HG03432 (cell line): Measurements from ENCODE around the gene TEX264.
"Not testable (repeated sequence)": the region's sequence is repeated elsewhere in the genome, so short reads cannot be mapped to it uniquely, and the experiment has no call there.

Experiments used
- ATAC-seq: cut with Tn5 transposase; IDR thresholded peaks from one replicate; pipeline ENCODE4 v1.9.1; 2021; ENCODE audit warnings: mild to moderate bottlenecking, moderate library complexity; ENCODE audit not compliant: unreplicated experiment

The TEX264 gene

GRCh38 chr3:51712963-51713362, 41.9 kb downstream of the TEX264 start:
- ATAC-seq = no peak

- no peak for ATAC-seq
Measured at GRCh38 chr3:51715231-51715976, 44.4 kb downstream of the TEX264 start.

DNA sequence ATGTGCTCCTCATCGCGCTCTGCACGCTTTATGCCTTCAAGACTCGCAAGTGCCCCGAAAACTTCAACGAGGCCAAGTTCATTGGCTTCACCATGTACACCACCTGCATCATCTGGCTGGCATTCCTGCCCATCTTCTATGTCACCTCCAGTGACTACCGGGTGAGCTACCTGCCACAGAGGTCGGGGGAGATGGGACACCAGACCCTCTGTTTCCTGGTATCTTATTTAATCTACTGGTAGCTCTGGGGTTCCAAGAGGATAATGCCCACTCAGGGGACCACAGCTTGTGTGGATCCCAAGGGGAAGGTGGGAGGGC, 44.9 kb downstream of the TEX264 start:
- no peak for ATAC-seq

DNA sequence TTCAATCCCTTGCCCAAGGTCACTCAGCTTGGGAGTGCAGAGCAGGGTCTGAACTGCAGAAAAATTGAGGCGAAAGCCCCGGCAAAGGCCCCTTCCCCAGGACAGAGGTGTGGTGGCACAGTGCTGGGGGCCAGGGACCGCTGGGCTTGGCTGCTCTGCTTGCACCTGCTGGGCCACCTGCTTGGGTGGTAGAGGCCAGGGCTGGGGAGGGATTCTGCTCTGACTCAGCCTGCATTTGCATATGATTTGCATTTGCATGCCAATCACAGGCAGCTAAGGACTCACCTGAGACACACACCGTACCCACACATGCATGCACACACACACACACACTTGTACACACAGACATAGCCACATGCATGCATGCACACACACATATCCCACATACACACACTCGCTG, 45.8 kb downstream of the TEX264 start:
- no peak for ATAC-seq

DNA sequence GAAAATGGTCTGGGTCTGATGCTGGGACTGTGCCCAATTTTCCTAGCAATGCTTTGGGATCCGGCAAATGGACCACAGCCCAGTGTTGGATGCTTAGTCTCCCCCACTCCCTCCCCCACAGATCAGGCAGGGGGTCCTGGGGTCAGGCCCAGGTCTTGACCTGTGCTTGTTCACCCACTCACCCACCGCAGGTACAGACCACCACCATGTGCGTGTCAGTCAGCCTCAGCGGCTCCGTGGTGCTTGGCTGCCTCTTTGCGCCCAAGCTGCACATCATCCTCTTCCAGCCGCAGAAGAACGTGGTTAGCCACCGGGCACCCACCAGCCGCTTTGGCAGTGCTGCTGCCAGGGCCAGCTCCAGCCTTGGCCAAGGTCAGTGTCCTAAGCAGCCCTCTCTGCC, 46.4 kb downstream of the TEX264 start:
- no peak for ATAC-seq

DNA sequence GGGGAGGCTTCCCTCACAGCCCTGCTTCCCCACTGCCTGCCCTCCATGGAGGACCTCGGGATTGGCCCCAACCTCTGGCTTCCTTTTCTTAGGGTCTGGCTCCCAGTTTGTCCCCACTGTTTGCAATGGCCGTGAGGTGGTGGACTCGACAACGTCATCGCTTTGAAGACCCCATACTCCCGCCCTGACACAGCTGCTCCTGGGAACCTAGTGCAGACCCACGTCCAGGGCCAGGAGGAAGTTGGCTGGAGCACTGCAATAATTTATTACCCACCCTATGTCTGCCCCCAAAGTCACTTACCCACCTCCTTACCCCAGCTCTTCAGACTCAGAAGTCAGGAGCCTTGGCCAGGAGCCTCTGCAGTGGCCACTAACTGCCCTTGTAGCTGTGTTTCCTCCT, 46.9 kb downstream of the TEX264 start:
- no peak for ATAC-seq

DNA sequence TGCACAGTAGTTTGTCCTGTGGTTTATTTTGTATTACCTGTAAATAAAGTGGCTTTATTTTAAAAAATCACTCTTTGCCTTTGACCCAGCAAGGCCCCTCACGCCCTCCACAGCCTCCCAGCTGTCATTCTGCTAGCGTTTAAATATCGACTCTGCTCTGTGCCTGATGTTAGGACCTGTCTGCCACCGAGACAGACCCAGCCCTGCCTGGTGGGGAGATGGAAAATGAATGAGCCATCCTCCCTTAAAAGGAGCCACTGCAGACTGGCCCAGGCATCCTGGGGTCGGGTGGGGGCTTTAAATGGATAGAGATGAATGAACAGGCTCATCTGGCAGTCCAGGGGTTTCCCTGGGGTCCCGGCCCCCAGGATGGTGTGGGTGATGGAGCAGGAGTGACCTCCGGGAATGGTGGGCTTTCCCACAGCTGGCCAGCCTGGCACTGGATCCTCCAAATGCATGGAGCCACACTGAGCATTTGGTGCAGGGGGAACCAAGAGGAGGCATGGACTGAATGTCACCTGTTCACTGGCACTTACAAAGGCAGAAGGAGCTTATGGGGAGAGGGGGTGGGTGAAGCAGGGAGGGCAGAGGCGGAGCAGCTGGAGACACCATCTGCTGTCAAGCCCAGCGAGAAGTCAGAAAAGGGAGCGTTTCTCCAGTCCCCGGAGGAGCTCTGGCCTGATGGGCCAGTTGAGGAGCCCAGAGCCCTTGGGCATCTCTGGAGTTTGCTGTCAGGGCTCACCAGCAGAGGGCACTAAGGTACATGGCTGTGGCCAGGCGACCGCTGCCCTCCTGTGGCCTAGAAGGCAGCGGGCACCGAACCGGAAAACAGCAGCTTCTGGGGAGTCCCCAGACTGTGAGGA, 47.7 kb downstream of the TEX264 start:
- ATAC-seq = no peak

DNA sequence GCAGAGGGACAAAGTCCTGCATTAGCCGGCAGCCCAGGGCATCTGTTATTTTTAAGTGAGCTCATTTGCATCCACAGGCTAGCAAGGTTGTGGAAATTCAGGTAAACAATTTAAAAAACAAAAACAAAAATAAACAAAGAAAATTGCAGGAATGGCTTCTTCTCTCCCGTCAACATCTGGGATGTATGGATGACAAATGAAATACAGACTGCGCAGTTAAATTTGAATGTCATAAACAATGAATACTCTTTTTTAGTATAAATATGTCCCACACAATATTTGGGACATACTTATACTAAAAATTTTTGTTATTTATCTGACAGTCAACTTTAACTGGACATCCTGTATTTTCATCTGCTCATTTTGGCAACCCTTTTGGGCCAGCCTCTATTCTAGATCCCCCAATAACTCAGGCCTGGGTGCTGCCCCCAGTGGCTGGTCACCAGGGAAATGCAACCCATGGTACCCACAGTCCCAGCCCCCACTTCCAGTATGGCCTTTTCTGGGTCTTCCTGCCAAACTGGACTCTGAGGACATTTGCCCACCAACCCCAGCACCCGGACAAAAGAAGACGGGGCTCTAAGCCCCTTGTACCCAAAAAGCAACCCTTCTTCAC, 48.5 kb downstream of the TEX264 start:
- no peak for ATAC-seq

GRCh38 chr3:51720292-51721061, 49.4 kb downstream of the TEX264 start:
- ATAC-seq = no peak

DNA sequence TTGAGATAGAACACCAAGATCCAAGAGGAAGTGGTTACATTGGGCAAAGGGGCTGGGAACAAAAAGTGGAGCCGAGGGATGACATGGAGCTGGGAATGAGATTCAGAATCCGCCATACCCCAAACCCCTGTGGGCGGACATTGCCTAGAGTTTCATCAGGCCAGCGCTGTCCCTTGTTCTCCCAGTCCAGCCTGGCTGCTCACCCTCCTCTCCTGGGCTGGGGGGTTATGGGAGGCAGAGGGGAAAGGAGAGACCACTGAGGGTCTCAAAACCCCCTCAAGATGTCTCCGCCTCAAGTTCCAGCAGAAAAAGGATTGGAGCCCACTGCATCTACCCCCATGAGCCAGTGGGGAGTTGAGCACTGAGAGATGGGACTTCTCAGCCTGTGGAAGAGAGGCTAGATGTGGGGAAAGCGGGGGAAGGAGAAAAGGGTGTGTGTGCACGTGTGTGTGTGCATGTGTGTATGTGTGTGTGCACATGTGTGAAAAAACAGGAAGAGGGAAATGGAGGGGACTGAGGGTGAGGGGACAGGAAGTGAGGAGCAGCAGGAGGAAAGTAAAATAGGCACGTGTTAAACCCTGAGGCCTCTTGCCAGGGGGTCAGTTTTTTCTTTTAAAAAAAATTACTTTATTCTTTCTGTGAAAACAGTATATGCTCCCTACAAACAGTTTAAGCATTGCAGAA, 50.2 kb downstream of the TEX264 start:
- ATAC-seq = no peak

GRCh38 chr3:51722362-51722761, 51.3 kb downstream of the TEX264 start:
- no peak for ATAC-seq

- no peak for ATAC-seq
Measured at GRCh38 chr3:51727500-51727899, 56.4 kb downstream of the TEX264 start.

GRCh38 chr3:51729042-51729633, 58.1 kb downstream of the TEX264 start:
- ATAC-seq = no peak

DNA sequence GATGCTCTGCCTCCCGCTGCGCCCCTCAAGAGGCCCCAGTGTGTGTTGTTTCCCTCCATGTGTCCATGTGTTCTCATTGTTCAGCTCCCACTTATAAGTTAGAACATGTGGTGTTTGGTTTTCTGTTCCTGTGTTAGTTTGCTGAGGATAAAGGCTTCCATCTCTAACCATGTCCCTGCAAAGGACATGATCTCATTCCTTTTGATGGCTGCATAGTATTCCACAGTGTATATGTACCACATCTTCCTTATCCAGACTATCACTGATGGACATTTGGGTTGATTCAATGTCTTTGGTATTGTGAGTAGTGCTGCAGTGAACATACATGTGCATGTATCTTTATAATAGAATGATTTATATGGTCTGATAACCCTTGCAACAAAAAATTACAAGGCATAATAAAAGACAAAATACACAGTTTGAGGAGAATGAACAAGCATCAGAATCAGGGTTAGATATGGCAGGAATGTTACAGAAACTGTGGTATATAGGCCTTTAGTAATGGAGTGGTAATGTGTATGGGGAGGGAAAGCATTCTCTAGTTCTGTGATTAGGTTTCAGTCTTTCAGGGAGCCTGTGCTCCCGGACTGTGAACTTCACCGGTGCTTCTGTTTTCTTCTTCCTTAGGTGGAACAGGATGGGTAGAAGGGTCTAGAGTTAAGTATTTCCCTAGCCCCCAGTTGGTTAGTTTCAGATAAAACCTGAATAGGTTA, 63.0 kb downstream of the TEX264 start:
- no peak for ATAC-seq

GRCh38 chr3:51734572-51734907, 63.5 kb downstream of the TEX264 start:
- no peak for ATAC-seq

DNA sequence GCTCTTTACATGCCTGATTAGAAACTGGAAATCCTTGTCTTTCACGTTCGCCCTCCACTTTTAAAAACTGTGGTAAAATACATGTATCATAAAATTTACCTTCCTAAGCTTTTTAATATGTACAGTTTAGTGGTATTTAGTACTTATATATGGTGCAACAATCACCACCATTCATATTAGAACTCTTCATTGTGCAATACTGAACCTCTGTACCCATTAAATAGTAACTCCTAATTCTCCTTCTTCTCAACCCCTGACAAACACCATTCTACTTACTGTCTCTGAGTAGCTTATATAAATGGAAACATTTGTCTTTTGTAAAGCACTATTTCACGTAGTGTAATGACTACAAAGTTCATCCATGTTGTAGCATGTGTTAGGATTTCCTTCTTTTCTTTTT, 64.0 kb downstream of the TEX264 start:
- ATAC-seq = no peak

GRCh38 chr3:51735950-51736349, 64.9 kb downstream of the TEX264 start:
- ATAC-seq = no peak

GRCh38 chr3:51739110-51739509, 68.1 kb downstream of the TEX264 start:
- no peak for ATAC-seq

- not testable (repeated sequence) for ATAC-seq
Measured at GRCh38 chr3:51742320-51742719, 71.3 kb downstream of the TEX264 start.

DNA sequence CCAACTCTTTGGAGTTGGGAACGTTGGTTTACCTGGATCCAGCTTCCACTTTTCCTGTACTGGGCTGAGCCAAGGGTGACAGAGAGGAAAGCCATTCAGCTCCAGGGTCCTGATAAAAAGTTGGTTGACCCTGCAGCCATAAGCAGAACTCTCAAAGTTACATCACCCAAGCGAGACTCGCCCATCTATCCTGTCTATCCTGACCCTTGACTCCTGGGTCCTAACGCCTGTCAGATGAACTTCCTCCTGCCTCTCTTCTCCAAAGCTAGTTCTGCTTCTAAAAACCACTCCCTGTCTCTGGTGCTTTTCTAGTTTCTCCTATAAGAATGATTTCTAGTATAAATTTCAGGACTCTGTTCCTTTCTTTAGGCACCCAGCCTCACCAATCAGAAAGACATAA, 71.9 kb downstream of the TEX264 start:
- ATAC-seq = not testable (repeated sequence)
